Activated naive CD8-positive, alpha-beta T cell treated with anti-CD3 and anti-CD28 coated beads for 36 hours (primary cell): ENCODE measurements around the gene RAB31. TPM values are rescaled to one million over a fixed set of nuclear protein-coding genes. Genes with fewer than 3 reads are reported as not detected.

Experiments used
- DNase-seq: peaks from one replicate; pipeline ENCODE4 v3.0.0; 2021
- H3K27ac Mint-ChIP-seq: one replicate; pipeline ENCODE4 v1.8.0; 2022; ENCODE audit warnings: mild to moderate bottlenecking, moderate library complexity, mixed read lengths
- H3K27me3 Mint-ChIP-seq: one replicate; pipeline ENCODE4 v1.8.0; 2022; ENCODE audit warnings: mild to moderate bottlenecking, mixed read lengths
- H3K36me3 Mint-ChIP-seq: one replicate; pipeline ENCODE4 v1.8.0; 2021; ENCODE audit warnings: mild to moderate bottlenecking, mixed read lengths
- H3K4me1 Mint-ChIP-seq: one replicate; pipeline ENCODE4 v1.8.0; 2021; ENCODE audit warnings: mixed read lengths
- H3K4me3 Mint-ChIP-seq: one replicate; pipeline ENCODE4 v1.8.0; 2022; ENCODE audit warnings: mild to moderate bottlenecking, moderate library complexity, mixed read lengths
- H3K9me3 Mint-ChIP-seq: one replicate; pipeline ENCODE4 v1.8.0; 2022; ENCODE audit warnings: mixed read lengths
- total RNA-seq, 2 experiments: library from RNA; stranded (reverse); gene quantifications; one replicate each; pipeline ENCODE4 v1.2.3, GENCODE V29; 2021

Gene RAB31
- total RNA-seq, 2 experiments from 2014 or later, result 0.70 to 0.78 TPM

DNA sequence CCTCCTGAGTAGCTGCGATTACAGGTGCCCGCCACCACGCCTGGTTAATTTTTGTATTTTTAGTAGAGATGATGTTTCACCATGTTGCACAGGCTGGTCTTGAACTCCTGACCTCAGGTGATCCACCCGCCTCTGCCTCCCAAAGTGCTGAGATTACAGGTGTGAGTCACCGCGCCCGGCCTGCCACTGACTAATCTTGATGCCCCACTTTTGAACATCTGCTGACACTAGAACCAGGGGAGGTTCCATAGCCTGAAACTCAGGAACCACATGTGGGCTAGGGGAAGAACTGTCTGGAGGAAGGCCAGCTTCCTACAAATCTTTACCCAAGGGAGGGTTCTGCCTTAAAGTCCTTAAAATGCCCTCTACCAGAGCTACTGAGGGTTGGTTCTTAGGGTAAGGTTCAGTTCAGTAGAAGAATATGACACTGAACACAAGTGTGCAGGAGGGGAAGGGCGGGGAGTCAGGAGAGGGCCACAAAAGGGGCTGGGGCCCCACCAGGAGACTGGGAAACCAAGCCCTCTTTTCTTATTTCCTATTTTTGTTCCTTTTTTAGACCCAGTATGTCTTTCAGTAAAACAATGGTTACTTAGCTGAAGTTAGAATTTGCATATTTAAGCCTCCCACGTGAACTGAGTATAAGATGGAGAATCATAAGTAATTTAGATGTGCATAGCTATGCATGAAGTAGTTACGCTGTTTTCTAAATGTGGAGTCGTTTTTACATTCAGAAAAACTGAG, 6.3 kb upstream of the RAB31 start:
- no peak overlapping the region for H3K27ac Mint-ChIP-seq
- no peaks in the 10 kb centered on the region for H3K36me3 Mint-ChIP-seq
- DNase-seq, result no peak
- H3K4me1 Mint-ChIP-seq, result peaks cover 11% of the 10 kb centered on the region
- H3K27me3 Mint-ChIP-seq, result peaks cover 39% of the 10 kb centered on the region
- H3K9me3 Mint-ChIP-seq, result no peaks in the 10 kb centered on the region
- H3K4me3 Mint-ChIP-seq, result no peak overlapping the region

DNA sequence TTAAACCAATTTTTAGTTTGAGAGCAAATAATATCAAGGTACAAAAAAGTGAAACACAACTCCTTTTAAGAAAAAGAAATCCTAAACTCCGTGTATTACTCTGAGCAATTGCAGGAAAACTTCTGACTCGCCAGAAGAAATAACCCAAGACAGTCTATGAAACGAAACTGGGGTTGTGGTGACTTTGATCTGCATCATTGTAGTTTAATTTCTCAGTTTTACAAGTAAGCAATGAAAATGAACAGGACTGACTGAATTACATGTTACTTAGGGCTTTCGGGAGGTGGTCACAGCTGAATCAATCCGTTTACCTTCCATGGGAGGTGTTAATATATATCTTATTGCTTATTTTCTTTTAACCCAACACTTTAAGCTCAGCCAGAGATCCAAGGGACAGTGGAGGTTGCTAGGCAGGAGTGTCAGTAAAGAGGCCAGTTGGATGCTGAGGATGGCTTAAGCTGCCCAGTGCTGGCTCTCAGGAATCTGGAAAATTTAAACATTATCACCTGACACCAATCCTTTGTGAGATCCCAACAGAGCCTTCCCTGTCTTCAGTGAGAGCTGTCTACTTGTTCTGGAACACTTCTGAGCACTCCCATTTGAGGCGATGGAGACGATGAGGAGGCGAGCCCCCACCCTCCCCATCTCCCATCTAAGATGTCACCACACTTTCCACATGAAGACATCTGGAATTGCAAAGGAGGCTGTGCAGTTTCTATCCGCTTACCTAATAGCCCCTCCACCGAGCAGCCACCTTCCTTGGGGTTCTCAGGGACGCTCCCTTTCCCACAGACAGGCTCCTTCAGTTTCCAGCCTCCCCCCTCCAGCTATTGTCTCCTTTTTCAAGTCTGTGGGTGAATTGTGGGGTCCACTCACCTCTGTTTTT, 3.6 kb upstream of the RAB31 start:
- Mint-ChIP-seq H3K4me1 (peaks cover 17% of the 10 kb centered on the region), H3K36me3 (no peaks in the 10 kb centered on the region), H3K9me3 (no peaks in the 10 kb centered on the region), H3K27me3 (peaks cover 62% of the 10 kb centered on the region), H3K27ac (no peak overlapping the region), H3K4me3 (no peak overlapping the region)
- no peak for DNase-seq

DNA sequence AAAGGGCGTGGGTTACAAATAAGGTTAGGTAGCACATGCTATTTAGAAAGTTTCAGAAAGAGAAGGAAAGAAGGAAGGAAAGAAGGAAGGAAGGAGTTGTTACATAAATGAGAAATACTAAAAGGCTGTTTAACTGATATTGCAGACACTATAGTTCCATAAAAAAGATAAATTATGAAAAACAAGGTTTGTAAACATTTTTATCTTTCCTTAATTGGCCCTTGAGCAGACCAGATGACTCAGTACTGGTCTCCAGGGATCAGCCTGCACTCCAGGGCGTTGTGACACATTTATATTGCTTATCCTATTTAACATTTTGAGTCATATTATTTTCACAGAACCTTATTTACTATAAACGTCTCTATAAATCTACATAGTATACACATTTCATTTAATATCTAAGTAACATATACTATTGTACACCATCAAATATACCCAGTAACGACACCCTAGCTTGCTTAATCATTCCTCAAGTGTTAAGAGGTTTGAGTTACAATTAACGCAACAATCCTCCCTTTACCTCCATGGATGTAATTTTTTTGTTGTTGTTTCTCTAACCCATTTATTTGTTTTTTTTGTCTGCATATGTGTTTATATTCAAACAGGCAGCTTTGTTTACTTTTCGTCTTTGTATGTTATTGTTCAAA, 2.8 kb upstream of the RAB31 start:
- no peak for DNase-seq
- Mint-ChIP-seq H3K27ac (no peak overlapping the region), H3K36me3 (no peaks in the 10 kb centered on the region), H3K27me3 (peaks cover 70% of the 10 kb centered on the region), H3K9me3 (no peaks in the 10 kb centered on the region), H3K4me1 (peaks cover 21% of the 10 kb centered on the region), H3K4me3 (no peak overlapping the region)

DNA sequence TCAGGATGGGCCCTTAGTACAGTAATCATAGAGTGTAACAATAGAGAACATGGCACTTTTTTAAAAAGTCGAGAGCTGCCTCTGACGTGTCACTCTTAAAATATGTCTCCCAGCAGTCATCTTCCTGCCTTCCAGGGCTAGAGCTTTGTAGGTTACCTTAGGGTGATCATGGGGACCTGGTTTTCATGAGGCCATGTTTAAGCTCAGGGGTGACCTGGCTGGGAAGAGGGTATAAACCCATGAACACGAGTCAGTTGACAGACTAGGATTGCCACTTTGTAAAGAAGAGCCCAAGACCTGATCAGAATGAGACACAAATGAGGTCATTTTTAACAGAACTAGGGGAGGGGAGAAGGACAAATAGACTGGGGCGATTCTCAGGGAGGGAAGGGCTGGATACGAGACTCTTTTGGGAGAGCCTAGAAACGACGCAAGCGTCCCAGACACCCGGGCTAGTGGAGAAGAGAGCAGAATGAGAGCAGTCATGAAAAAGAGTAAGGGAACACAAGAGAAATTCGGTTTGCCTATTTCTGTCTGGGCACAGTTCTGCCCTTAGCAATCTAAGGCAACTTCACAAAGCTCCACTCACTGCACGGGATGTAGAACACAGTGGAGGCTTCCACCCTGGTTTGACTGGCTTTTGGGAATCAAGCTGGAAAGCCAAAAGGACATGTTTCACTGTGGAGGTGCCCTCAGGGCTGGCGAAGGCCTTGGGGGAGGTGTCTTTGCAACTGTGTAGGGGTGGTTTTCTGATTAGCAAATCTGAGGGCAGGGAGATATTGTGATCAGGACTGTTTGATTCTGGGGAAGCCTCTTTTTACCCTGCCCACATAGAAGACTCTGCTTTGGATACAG, 1.8 kb upstream of the RAB31 start:
- H3K27me3 Mint-ChIP-seq, result peaks cover 79% of the 10 kb centered on the region
- H3K4me3 Mint-ChIP-seq, result no peak overlapping the region
- no peak overlapping the region for H3K27ac Mint-ChIP-seq
- no peak for DNase-seq
- H3K4me1 Mint-ChIP-seq, result peaks cover 26% of the 10 kb centered on the region
- no peaks in the 10 kb centered on the region for H3K9me3 Mint-ChIP-seq
- no peaks in the 10 kb centered on the region for H3K36me3 Mint-ChIP-seq

DNA sequence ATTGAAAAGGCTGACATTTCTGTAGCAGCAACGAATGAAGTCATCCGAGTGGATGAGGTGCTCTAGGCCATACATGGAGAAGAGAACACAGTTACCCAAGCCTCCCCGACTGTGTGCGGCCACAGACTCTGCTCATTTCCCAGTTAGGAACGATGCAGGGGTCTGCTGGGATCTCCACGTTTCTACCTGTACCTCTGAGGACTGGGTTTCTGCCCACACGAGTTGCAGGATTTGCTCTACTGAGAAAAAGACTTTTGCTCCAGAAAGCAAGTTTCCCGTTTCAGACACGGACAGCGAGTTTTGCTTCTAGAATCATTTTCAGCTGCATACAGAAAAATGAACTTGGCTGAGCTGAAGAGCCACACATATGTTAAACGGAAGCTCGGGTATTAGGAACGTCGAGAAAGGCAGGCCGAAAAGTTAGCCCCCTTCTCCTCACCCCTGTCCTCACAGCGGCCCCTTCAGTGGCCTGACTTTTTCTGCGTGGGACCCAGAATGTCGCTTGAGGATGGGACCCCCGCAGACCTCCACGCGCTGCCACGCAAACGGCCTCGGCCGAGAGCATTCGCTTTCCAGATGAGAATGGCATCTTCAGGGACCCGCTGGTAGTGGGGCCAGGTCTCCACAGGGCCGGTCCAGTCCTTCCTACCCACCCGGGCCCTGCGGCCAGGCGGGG, 582 bp upstream of the RAB31 start:
- no peak for DNase-seq
- Mint-ChIP-seq H3K4me3 (peak overlapping the region; percentile 47), H3K9me3 (peaks cover 2% of the 10 kb centered on the region), H3K27ac (no peak overlapping the region), H3K27me3 (peaks cover 89% of the 10 kb centered on the region), H3K36me3 (no peaks in the 10 kb centered on the region), H3K4me1 (peaks cover 29% of the 10 kb centered on the region)

DNA sequence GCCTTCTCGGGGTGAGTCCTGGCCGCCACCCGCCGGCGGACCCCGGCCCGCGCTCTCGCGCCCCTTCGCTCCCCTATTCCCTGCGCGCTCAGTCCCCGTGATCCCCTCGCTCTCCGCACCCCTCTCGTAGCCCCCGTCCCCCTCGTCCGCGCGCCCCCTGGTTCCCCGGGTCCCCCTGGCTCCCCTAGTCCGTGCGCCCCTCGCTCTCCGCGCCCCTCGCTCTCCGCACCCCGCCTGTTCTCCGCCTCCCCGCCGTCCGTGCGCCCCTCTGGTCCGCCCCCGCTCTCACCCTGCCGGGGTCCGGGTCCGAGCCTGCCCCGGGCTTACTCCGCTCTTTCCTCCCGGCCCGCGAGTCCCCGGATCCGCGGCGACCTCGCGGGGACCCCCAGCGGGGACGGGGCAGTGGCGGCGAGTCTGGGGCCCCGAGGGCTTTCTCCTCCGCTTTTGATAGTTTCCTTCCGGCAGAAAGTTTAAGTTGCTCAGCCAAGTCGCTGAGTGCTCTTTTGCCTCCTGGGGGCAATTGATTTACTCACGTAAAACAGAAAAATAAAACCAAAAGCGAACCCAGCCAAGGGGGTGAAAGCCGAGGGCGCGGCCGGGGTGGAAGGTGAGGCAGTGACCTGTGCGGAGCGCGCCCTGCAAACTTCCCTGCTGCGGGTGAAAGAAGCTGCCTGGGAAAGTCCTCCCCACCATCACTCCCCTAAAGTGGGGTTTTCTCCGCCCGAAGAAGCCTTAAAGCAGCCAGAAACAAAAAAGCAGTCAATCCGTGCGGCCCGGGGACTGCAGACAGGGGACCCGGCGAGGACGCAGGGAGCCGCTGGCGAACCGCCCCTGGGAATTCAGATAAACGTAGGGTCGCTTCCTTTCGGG, 568 bp downstream of the RAB31 start:
- peaks cover 92% of the 10 kb centered on the region for H3K27me3 Mint-ChIP-seq
- H3K27ac Mint-ChIP-seq, result no peak overlapping the region
- H3K4me1 Mint-ChIP-seq, result peaks cover 29% of the 10 kb centered on the region
- peaks cover 2% of the 10 kb centered on the region for H3K9me3 Mint-ChIP-seq
- H3K36me3 Mint-ChIP-seq, result no peaks in the 10 kb centered on the region
- peak overlapping the region; percentile 77 for H3K4me3 Mint-ChIP-seq
- peak; percentile 25 for DNase-seq

DNA sequence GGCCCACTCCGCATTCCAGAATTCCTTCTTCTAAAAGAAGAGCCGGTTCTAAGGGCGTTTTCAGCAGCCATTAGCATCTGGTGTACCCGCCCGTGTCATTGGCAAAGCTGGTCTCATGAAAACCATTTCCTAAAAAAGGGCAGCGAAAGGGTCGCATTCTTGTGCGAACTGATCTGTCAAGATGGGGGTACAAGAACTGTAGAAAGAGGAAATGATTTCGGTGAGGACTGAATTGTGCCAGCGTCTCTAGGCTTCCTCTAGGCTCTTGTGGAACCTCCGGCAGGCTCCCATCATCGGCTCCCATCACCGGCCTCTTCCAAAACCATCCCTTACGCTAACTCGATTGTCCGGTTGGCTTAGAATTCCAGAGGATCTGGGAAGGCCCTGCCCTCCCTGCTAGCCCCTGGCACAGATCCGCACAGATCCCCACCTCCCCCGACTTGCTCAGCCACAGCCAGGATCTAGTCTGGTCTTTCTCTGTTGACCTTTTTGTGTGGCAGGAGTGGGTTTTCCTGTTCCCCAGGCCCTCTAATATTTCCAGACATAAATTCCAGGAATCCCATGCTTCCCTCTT, 1.3 kb downstream of the RAB31 start:
- H3K27me3 Mint-ChIP-seq, result peaks cover 91% of the 10 kb centered on the region
- H3K36me3 Mint-ChIP-seq, result no peaks in the 10 kb centered on the region
- no peak for DNase-seq
- peak overlapping the region; percentile 77 for H3K4me3 Mint-ChIP-seq
- peaks cover 23% of the 10 kb centered on the region for H3K4me1 Mint-ChIP-seq
- H3K27ac Mint-ChIP-seq, result no peak overlapping the region
- H3K9me3 Mint-ChIP-seq, result peaks cover 2% of the 10 kb centered on the region

DNA sequence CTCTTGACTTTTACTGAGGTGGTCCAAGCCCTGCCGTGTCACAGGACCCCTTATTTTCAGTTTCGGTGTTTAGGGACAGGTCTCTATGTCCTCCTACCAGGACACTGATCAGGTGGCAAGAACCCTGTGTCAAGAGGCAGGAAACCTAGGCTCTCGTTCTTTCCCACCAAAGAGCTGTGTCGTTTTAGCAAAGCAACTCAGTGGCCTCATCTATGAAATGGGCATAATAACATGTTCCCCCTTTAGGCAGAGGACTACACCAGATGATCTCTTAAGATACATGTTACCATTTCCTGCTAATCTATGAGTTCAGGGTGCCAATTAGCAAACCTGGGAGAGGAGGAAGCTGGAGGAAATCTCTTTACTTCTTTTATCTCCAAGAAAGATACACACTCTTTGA, 1.9 kb downstream of the RAB31 start:
- Mint-ChIP-seq H3K27ac (no peak overlapping the region), H3K4me1 (peaks cover 20% of the 10 kb centered on the region), H3K4me3 (no peak overlapping the region), H3K27me3 (peaks cover 92% of the 10 kb centered on the region), H3K36me3 (no peaks in the 10 kb centered on the region), H3K9me3 (peaks cover 2% of the 10 kb centered on the region)
- DNase-seq, result no peak

DNA sequence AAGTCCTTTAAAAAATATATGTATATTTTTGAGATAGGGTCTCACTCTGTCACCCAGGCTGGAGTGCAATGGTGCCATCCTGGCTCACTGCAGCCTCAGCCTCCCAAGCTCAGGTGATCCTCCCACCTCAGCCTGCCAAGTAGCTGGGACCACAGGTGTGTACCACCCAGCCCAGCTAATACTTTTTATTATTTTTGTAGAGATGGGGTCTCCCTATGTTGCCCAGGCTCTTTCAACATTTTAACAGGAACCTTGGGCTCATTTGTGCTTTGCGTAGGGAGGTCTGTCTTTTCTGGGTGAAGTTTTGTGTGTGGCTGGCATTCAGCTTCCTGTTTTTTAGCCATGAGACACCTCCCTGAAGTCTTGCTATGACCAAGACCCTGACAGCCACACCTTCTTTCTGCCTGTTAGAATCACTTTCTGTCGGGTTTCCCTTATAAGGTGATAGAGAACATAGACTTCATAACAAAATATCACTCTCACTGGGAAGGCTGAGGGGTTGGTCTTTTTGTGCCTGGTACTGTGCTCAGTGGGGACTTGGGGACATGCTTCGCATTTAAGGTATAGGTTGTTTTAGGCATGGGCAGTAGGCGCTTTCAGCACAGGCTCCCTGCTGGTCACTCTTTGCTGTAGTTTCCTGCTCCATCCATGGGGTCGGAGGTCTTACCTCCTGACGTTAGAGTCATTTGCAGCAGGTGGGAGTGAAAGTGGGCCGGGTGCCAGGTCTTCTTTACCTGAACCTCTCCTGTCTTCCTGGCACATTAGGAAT, 3.4 kb downstream of the RAB31 start:
- Mint-ChIP-seq H3K4me1 (peaks cover 20% of the 10 kb centered on the region), H3K27ac (no peak overlapping the region), H3K36me3 (no peaks in the 10 kb centered on the region), H3K9me3 (peaks cover 2% of the 10 kb centered on the region), H3K27me3 (peaks cover 87% of the 10 kb centered on the region), H3K4me3 (no peak overlapping the region)
- DNase-seq, result no peak

DNA sequence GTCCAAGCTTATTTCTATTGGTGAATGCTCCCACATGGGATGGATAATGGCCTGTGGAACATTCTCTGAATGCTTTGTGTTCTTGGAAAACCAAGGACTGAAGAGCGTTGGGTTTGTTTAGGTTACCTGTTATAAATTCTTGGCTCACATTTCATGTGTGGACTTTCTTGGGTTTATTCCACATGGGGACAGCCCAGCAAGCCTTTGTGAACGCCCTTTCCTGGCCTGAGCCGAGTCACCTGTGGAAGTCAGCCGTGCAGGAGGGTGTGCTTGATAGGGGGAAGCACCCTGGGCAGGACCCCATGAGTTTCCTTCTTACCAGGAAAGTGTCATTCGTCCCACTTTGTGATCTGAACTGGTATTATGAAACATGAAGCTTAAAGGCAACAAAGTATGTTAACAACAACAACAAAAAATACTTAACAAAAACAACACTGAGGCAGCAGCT, 4.1 kb downstream of the RAB31 start:
- Mint-ChIP-seq H3K27ac (no peak overlapping the region), H3K4me1 (peaks cover 20% of the 10 kb centered on the region), H3K27me3 (peaks cover 84% of the 10 kb centered on the region), H3K9me3 (peaks cover 2% of the 10 kb centered on the region), H3K36me3 (no peaks in the 10 kb centered on the region), H3K4me3 (no peak overlapping the region)
- no peak for DNase-seq

DNA sequence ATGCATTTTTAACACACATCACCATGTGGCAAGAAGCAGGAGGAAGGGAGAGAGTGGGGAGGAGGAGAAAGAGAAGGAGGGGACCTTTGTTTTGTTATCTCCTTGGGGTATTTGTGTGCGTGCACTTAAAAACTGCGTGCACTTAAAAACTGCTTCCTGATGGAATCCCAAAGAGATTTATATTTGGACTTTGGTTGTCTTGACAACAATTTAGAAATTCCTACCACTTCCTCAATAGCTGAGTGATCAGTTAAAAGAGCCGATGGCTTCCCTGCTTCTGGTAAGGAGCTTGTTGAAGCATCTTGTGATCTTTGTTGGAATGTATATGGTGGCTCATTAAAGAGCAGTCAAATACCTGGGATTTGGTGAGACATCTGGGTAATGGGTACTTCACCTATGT, 4.5 kb downstream of the RAB31 start:
- Mint-ChIP-seq H3K9me3 (peaks cover 2% of the 10 kb centered on the region), H3K27me3 (peaks cover 84% of the 10 kb centered on the region), H3K4me3 (no peak overlapping the region), H3K4me1 (peaks cover 20% of the 10 kb centered on the region), H3K27ac (no peak overlapping the region), H3K36me3 (no peaks in the 10 kb centered on the region)
- DNase-seq, result no peak

DNA sequence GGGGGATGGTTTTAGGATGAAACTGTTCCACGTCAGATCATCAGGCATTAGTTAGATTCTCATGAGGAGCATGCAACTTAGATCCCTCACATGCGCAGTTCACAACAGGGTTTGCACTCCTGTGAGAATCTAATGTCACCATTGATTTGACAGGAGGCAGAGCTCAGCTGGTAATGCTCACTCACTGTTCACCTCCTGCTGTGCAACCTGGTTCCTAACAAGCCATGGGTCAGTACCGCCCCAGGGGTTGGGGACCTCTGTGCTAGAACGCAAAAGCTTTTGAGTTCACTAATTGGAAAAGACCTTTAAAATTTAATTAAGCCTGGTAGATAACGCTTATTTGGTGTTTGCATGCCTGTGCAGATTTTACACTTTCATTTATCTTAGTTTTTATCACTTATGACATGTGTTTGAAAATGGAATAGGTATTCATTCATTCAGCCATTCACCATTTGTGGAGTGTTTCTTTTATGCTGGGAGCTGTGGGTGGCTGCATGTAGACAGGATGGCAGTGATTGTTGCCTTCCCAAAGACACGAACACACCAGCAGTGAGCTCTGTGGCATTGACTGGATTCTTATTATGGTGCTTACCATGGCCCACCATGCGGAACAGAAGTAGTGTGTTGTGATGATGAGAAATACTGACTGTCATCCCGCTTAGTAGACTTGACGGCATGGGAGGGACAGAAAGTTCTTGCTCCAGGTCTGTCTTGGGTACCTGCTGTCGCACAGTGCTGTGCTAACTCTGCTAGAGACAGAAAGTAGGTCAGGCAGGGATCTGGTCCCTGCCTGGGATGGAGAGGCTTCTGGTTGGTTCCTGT, 6.4 kb downstream of the RAB31 start:
- Mint-ChIP-seq H3K9me3 (peaks cover 2% of the 10 kb centered on the region), H3K27ac (no peak overlapping the region), H3K4me1 (peaks cover 14% of the 10 kb centered on the region), H3K36me3 (no peaks in the 10 kb centered on the region), H3K27me3 (peaks cover 72% of the 10 kb centered on the region), H3K4me3 (no peak overlapping the region)
- no peak for DNase-seq
